NCI-H2171 treated with DMSO at 0.1 percent for 48 hours (cell line): Measurements from ENCODE around the gene AP3S1.
"Not testable (repeated sequence)": the region's sequence is repeated elsewhere in the genome, so short reads cannot be mapped to it uniquely, and the experiment has no call there.

Source experiments
- DNase-seq: peaks from one replicate; lab custom pipeline; 2025; lab: John Stamatoyannopoulos, UW

Gene AP3S1

GRCh38 chr5:115841382-115842088, at the start of gene AP3S1, which contains the start of gene ATG12:
Gene AP3S1 (plus strand): TSS chr5:115841935. CDS start chr5:115842038, 103 bp downstream.
Gene ATG12 (minus strand): TSS chr5:115841565. CDS start chr5:115841552, 13 bp downstream.
- DNase-seq = peak; percentile 89

GRCh38 chr5:115795700-115796099, 46.0 kb upstream of the AP3S1 start:
- no peak for DNase-seq

- DNase-seq = peak; percentile 57
Observed at GRCh38 chr5:115796656-115797055, 45.1 kb upstream of the AP3S1 start.

- no peak for DNase-seq
Observed at GRCh38 chr5:115798252-115798651, 43.5 kb upstream of the AP3S1 start.

- no peak for DNase-seq
Observed at GRCh38 chr5:115800108-115800507, 41.6 kb upstream of the AP3S1 start.

- DNase-seq = no peak
Observed at GRCh38 chr5:115801152-115801551, 40.6 kb upstream of the AP3S1 start.

GRCh38 chr5:115801984-115802383, 39.8 kb upstream of the AP3S1 start:
- no peak for DNase-seq

GRCh38 chr5:115806986-115807653, 34.6 kb upstream of the AP3S1 start:
- no peak for DNase-seq

GRCh38 chr5:115807654-115808052, 34.1 kb upstream of the AP3S1 start:
- no peak for DNase-seq

- DNase-seq = not testable (repeated sequence)
Observed at GRCh38 chr5:115808066-115808465, 33.7 kb upstream of the AP3S1 start.

GRCh38 chr5:115809946-115810345, 31.8 kb upstream of the AP3S1 start:
- no peak for DNase-seq

GRCh38 chr5:115810761-115811160, 31.0 kb upstream of the AP3S1 start:
- no peak for DNase-seq

- no peak for DNase-seq
Observed at GRCh38 chr5:115811406-115811805, 30.3 kb upstream of the AP3S1 start.

- DNase-seq = no peak
Observed at GRCh38 chr5:115812372-115812771, 29.4 kb upstream of the AP3S1 start.

GRCh38 chr5:115813719-115814118, 28.0 kb upstream of the AP3S1 start:
- no peak for DNase-seq

- DNase-seq = no peak
Observed at GRCh38 chr5:115815006-115815692, 26.6 kb upstream of the AP3S1 start.

GRCh38 chr5:115815693-115816225, 26.0 kb upstream of the AP3S1 start:
- DNase-seq = no peak

- DNase-seq = no peak
Observed at GRCh38 chr5:115816226-115817081, 25.3 kb upstream of the AP3S1 start, which contains the start of gene CDO1. Gene CDO1 (minus strand): TSS chr5:115816659. CDS start chr5:115816397, 262 bp downstream.

- DNase-seq = no peak
Observed at GRCh38 chr5:115817386-115817785, 24.3 kb upstream of the AP3S1 start.

GRCh38 chr5:115818821-115819220, 22.9 kb upstream of the AP3S1 start:
- DNase-seq = no peak

- no peak for DNase-seq
Observed at GRCh38 chr5:115820846-115821245, 20.9 kb upstream of the AP3S1 start.

GRCh38 chr5:115824983-115825382, 16.8 kb upstream of the AP3S1 start:
- DNase-seq = not testable (repeated sequence)
